HG02571 (cell line): Measurements from ENCODE around the gene SAP130.
A peak's percentile ranks its signal among the peaks of the same experiment; 100 is the strongest.

Source experiments
- ATAC-seq: cut with Tn5 transposase; IDR thresholded peaks from one replicate; pipeline ENCODE4 v1.9.1; 2021; ENCODE audit warnings: mild to moderate bottlenecking, moderate library complexity; ENCODE audit not compliant: unreplicated experiment

Gene SAP130

GRCh38 chr2:128027801-128028667 is at the start of gene SAP130:
TSS of gene SAP130 (minus strand) at chr2:128028059. CDS start at chr2:128026292, 1,767 bp downstream.
- peak; percentile 82 for ATAC-seq

GRCh38 chr2:128076461-128077106 is 48.7 kb upstream of the SAP130 start:
- no peak for ATAC-seq

GRCh38 chr2:128073278-128073677 is 45.4 kb upstream of the SAP130 start:
- ATAC-seq: no peak

GRCh38 chr2:128069769-128070168 is 41.9 kb upstream of the SAP130 start:
- no peak for ATAC-seq

- no peak for ATAC-seq
These were observed 36.5 kb upstream of the SAP130 start for GRCh38 chr2:128064353-128064752.

- ATAC-seq: no peak
These were observed 34.7 kb upstream of the SAP130 start for GRCh38 chr2:128062571-128062970.

- ATAC-seq: no peak
These were observed 30.3 kb upstream of the SAP130 start for GRCh38 chr2:128058114-128058513.

GRCh38 chr2:128057334-128057733 is 29.5 kb upstream of the SAP130 start:
- ATAC-seq: no peak

- no peak for ATAC-seq
These were observed 26.4 kb upstream of the SAP130 start for GRCh38 chr2:128054104-128054885.

GRCh38 chr2:128053331-128053730 is 25.5 kb upstream of the SAP130 start:
- ATAC-seq: no peak

- no peak for ATAC-seq
These were observed 15.2 kb upstream of the SAP130 start for GRCh38 chr2:128043041-128043440.

- ATAC-seq: no peak
These were observed 13.7 kb upstream of the SAP130 start for GRCh38 chr2:128041561-128041960.

- no peak for ATAC-seq
These were observed 12.4 kb upstream of the SAP130 start for GRCh38 chr2:128040166-128040771.

GRCh38 chr2:128039535-128039934 is 11.7 kb upstream of the SAP130 start:
- ATAC-seq: no peak

- no peak for ATAC-seq
These were observed 10.6 kb upstream of the SAP130 start for GRCh38 chr2:128038411-128038810.

- ATAC-seq: no peak
These were observed 9.8 kb upstream of the SAP130 start for GRCh38 chr2:128037649-128038048.

- ATAC-seq: no peak
These were observed 9.1 kb upstream of the SAP130 start for GRCh38 chr2:128036748-128037607.

- ATAC-seq: no peak
These were observed 4.2 kb upstream of the SAP130 start for GRCh38 chr2:128032092-128032491.

- no peak for ATAC-seq
These were observed 802 bp upstream of the SAP130 start for GRCh38 chr2:128028668-128029054.

GRCh38 chr2:128027278-128027800 is 520 bp downstream of the SAP130 start:
- peak; percentile 79 for ATAC-seq
